Fibroblast of upper back skin (primary cell): ENCODE results near the gene LTBR.
"Not testable (repeated sequence)": the region's sequence is repeated elsewhere in the genome, so short reads cannot be mapped to it uniquely, and the experiment has no call there.

ENCODE experiments used
- DNase-seq: peaks from one replicate; pipeline ENCODE4 v3.0.0-alpha.2; 2013

LTBR gene

GRCh38 chr12:6383572-6384498 is at the start of gene LTBR:
Gene LTBR, plus strand, starts transcription at chr12:6384162. Its CDS starts 197 bp downstream, at chr12:6384359.
- peak; percentile 91 for DNase-seq

DNA sequence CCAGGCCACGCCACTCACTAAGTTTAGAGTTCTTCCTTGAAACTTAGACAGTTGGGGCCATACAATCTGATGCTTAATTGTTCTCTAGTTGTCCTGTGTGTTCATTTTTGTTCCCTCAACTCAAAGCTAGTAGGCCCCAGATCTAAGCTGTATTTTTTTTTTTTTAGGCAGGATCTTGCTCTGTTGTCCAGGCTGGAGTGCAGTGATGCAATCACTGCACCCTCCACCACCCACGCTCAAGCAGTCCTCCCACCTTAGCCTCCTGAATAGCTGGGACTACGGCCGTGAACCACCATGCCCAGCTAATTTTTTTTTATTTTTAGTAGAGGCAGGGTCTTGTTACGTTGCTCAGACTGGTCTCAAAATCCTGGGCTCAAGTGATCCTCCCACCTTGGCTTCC is 49.6 kb upstream of the LTBR start:
- DNase-seq, result no peak

DNA sequence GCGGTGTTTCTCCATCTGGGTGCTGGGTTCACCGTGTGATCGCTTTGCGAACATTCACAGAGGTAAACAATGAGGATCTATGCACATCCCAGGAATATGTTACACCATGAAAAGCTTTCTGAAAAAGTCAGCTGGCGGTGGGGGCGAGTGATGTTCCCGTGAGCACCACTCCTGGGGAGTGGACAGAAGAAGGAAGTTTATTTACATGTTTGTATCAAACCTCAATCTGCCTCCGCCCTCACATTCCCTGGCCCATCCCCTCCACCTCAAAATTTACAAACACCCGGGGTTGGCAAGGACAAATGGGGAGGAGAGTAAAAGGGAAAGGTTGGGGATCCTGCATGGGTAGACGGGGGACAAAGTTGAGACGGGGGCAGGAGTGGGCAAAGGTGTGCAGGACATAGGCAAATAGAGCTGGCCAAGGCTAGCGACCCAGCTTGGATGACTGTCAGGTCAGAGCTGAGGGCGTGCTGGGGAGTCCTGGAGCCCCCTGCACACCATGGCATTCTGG is 49.0 kb upstream of the LTBR start:
- DNase-seq, result no peak

- DNase-seq, result peak; percentile 79
Measured at GRCh38 chr12:6335451-6336078, 48.4 kb upstream of the LTBR start.

DNA sequence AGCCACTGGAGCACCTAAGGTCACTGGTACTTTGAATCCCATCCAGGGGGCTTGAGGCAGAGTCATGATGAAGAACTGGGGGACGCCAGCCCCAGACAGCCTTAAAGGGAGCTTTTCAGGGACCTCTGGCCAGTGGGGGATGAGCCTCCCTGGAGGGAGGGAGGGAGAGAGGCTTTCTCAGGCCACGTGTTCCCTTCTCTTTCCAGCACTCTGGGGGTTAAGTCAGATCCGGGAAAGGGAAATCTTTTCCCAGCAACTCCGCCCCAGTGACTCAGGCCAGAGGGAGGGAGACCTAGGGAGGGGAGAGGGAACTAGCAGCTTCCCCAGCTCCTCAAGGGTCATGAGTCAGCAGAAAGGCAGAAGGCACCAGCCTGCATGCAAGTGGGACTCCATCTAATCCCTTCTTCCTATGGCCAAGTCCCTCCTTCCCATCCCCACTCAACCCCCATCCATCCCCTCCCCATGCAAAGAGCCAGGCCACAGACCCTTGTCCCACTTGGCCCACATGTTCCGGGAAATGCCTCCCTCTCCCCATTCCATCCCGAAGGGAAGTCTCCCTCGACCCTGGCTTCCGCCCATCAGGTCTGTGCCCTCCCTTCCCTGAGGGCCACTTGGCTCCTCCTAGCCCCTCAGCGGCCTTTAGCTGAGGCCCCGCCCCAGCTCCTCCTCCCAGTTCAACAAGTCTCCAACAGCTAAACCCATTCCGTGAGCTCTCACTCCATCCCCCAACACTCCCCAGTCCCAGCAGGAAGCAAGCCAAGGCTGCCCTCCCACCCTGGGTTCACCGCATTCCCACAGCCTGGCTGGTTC is 47.7 kb upstream of the LTBR start:
- DNase-seq, result peak; percentile 100

DNA sequence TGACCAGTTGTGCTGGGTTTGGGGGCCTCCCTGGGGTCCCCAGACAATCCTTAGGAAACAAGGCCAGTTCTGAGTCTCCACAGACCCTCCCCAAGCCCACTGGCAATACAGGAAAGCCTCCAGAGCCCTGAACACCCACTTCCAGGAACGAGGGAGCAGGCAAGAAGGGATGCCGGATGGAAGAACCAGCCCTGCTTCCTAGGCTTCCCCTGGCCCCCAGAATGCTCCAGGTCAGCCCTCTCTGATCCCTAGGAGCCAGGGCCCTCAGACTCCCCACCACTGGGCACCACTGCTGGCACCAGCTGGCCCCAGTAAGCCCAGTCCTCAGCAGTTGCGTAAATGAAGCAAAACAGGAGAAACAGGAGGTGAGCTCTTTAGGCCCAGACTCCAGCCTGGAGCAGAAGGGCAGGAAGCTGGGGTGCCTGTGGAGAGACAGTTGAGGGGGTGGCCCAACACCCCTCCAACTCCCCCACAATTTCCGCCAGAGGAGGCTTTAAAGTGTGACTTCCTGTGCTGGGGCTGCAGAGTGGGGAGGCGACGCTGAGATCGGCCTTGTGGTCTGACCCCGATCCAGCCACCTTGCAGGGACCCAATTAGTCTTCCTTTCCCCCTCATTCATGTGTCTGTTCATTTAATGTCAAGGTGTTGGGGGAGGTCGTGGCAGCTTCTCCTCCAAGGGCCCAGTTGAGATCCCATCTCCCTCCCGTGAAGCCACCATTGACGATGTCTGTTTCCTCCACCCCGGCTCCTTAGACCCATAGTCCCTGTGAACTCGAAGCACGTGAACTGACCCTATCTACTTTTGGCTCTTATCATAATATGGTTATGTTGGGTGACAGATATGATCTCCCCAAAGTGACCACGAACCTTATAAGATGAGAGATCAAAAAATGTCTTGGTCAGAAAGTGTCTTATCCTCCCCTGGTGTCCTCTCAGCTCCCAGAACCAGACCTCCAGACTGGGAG is 46.8 kb upstream of the LTBR start:
- no peak for DNase-seq

GRCh38 chr12:6337958-6338433 is 46.0 kb upstream of the LTBR start:
- DNase-seq, result peak; percentile 59

DNA sequence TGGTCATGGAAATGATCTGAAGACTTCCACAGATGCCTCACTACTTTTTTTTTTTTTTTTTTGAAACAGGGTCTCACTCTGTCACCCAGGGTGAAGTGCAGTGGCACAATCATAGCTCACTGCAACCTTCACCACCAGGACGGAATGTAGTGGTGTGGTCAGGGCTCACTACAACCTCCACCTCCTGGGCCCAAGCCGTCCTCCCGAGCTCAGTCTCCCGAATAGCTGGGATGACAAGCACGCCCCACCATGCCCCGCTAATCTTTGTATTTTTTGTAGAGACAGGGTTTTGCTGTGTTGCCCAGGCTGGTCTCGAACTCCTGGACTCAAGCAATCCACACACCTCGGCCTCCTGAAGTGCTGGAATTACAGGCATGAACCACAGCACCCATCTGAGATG is 45.4 kb upstream of the LTBR start:
- DNase-seq, result not testable (repeated sequence)

GRCh38 chr12:6338955-6339354 is 45.0 kb upstream of the LTBR start:
- no peak for DNase-seq

- DNase-seq, result peak; percentile 77
Measured at GRCh38 chr12:6340032-6340638, 43.8 kb upstream of the LTBR start.

DNA sequence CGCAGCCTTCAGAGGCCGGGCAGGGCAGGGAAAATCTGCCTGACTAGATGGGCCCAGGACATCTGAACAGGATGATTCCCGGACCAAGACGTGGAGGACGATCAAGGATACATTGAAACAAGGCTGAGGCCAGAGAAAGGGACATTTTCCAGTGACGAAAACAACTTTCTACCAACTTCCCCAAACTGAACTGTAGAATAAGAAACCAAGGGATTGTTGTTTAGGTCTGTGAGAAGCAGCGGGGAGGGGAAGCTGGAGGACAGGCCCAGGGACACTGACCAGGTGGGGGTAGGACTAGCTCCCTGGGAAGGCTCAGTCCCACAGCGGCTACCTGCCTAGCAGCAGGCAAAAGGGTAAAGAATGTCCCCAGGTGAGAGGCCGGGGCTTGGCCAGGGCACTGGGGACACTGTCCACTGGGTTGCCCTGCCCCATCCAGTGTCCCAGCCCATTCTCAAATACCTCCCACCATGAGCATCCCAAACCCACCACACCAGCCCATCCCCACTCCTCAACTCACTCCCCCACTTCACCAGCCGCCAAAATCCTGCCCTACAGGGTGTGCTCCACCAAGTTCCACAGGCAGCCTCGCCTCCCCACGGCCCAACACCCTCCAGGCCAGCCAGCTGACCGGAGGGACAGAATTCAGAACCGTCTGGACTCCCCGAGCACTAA is 43.1 kb upstream of the LTBR start:
- no peak for DNase-seq

- peak; percentile 82 for DNase-seq
Measured at GRCh38 chr12:6341417-6342139, 42.4 kb upstream of the LTBR start, which contains the start of gene TNFRSF1A. Gene TNFRSF1A, minus strand, starts transcription at chr12:6342076. Its CDS starts 262 bp downstream, at chr12:6341814.

GRCh38 chr12:6342140-6342889 is 41.6 kb upstream of the LTBR start:
- DNase-seq, result no peak

DNA sequence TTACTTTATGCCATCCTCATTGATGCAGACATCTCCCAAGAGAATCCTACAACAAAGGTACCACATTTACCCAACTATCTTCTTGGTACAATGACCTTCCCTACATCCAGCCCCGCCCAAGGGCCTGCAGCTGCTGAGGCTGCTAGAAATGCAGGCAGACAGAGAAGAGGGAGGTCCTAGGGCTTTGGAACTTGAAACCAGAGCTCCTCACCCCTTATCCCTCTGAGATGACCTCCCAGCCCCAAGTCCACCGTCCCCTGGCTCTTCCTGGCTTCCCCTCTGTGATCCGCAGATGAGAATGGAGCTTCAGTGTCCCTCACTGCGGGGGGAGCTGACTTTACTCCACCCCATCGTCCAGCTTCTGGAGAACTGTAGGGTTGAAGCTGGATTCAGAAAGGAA is 40.4 kb upstream of the LTBR start:
- DNase-seq, result no peak

GRCh38 chr12:6344101-6344660 is 39.8 kb upstream of the LTBR start:
- DNase-seq, result not testable (repeated sequence)

- peak; percentile 77 for DNase-seq
Measured at GRCh38 chr12:6345319-6346091, 38.5 kb upstream of the LTBR start.

GRCh38 chr12:6346235-6346832 is 37.6 kb upstream of the LTBR start:
- DNase-seq, result no peak
